Gastrocnemius medialis (tissue), 4 donors: ENCODE measurements around the gene THRB.

ENCODE experiments used
- POLR2A ChIP-seq, 2 donors: fragments of 450-650 bp; IDR thresholded peaks; one replicate each; pipeline ENCODE4 v1.6.1; 2017; ENCODE audit warnings: antibody characterized with exemption in 2 of 2, mild to moderate bottlenecking in 2 of 2, moderate library complexity in 2 of 2
- TF ChIP-seq, protein P1 (sequence below), 5 experiments: fragments of 450-650 bp in 3 of 5; fragments of 200-600 bp in 2 of 5; sonication (generic) in 2 of 5; IDR thresholded peaks in 4 of 5; conservative IDR thresholded peaks in 1 of 5; 1 replicate in 4 of 5; 2 replicates in 1 of 5; pipeline ENCODE4 v1.5.1; 2016 to 2019; ENCODE audit warnings: antibody characterized with exemption in 5 of 5, mild to moderate bottlenecking in 3 of 5, moderate library complexity in 3 of 5

DNA sequence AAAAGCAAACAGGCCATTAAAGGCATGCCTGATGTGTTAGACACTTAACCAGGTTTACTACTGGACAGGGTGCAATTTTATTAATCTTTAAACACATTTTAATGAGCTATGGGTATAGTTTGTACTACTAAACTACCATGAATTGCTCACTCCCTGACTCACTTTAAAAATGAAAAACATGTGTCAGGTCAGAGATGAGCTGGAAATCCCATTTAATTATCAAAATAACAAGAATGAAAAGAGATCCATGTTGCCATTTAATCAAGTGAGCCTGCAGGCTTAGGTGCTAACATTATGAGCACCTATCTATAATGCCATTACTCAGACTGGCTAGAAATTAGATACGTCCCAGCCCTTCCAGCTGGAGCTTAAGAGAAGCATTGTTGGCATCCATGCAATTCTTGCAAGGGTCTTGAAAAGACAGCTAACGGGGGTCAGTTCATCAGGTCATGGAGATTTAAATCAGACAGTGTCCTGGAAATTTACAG lies 224.4 kb downstream of the THRB start:
- TF ChIP-seq POLR2A (IDR thresholded peaks at IDR 0.05) = no peak
- TF ChIP-seq, protein P1, sequence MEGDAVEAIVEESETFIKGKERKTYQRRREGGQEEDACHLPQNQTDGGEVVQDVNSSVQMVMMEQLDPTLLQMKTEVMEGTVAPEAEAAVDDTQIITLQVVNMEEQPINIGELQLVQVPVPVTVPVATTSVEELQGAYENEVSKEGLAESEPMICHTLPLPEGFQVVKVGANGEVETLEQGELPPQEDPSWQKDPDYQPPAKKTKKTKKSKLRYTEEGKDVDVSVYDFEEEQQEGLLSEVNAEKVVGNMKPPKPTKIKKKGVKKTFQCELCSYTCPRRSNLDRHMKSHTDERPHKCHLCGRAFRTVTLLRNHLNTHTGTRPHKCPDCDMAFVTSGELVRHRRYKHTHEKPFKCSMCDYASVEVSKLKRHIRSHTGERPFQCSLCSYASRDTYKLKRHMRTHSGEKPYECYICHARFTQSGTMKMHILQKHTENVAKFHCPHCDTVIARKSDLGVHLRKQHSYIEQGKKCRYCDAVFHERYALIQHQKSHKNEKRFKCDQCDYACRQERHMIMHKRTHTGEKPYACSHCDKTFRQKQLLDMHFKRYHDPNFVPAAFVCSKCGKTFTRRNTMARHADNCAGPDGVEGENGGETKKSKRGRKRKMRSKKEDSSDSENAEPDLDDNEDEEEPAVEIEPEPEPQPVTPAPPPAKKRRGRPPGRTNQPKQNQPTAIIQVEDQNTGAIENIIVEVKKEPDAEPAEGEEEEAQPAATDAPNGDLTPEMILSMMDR (IDR thresholded peaks at IDR 0.05 in 4 of 5, conservative IDR thresholded peaks at IDR 0.05 in 1 of 5) = no peak
